SJCRH30 (cell line): Measurements from ENCODE around the gene RGP1. TPM values are rescaled to one million over a fixed set of nuclear protein-coding genes. Genes with fewer than 3 reads are reported as not detected.
A peak's percentile ranks its signal among the peaks of the same experiment; 100 is the strongest.

ENCODE experiments used
- DNase-seq, 2 experiments: peaks; one replicate each; pipeline ENCODE4 v3.0.0-alpha.2; 2015 to 2020
- H3K27ac ChIP-seq: fragments of 250-450 bp; sonication (Bioruptor Pico); 2 replicates; pipeline ENCODE4 v1.5.1; 2020; ENCODE audit warnings: mild to moderate bottlenecking, moderate library complexity
- H3K27me3 ChIP-seq: fragments of 250-450 bp; sonication (Bioruptor Pico); 2 replicates; pipeline ENCODE4 v1.5.1; 2020; ENCODE audit warnings: mild to moderate bottlenecking, moderate library complexity
- H3K36me3 ChIP-seq: fragments of 250-450 bp; sonication (Bioruptor Pico); 2 replicates; pipeline ENCODE4 v1.5.1; 2020; ENCODE audit warnings: mild to moderate bottlenecking, moderate library complexity
- H3K4me1 ChIP-seq: fragments of 250-450 bp; sonication (Bioruptor Pico); 2 replicates; pipeline ENCODE4 v1.5.1; 2020; ENCODE audit warnings: mild to moderate bottlenecking, moderate library complexity
- H3K4me3 ChIP-seq: fragments of 250-450 bp; sonication (Bioruptor Pico); 2 replicates; pipeline ENCODE4 v1.5.1; 2020; ENCODE audit warnings: mild to moderate bottlenecking, moderate library complexity
- H3K9me3 ChIP-seq: fragments of 250-450 bp; sonication (Bioruptor Pico); replicated peaks from 2 replicates; pipeline ENCODE4 v1.5.1; 2020; ENCODE audit warnings: mild to moderate bottlenecking, moderate library complexity
- total RNA-seq: library from RNA; depleted of rRNA; stranded (reverse); fragments of >200 nt; shearing (Covaris generic); gene quantifications from 2 replicates; pipeline ENCODE4 v1.2.3, GENCODE V29; 2014

RGP1 gene
- total RNA-seq, 1 experiment from 2014 or later: 16.3 TPM

- peak; percentile 52 to 70 for DNase-seq
Observed at GRCh38 chr9:35729700-35730485, 19.2 kb upstream of the RGP1 start.

DNA sequence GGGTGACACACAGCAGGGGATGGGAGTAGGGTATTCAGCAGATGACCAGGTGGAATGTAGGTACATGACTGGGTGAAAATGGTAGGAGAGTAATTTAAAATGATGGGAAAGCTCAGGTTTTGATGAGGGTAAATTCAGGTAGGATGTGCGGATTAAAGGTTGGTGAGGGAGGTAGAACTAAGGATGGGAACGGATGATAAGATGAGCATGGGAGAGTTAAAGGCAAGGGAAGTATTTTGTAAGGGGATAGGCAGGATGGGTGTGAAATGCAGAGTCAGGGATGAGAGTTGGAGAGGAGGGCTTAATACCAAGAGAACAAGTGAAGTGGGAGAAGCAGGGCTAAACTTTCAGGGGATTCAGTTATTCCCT is 18.6 kb upstream of the RGP1 start:
- Histone ChIP-seq H3K27me3 (no peaks in the 10 kb centered on the region), H3K4me1 (peaks cover 25% of the 10 kb centered on the region), H3K27ac (no peak overlapping the region), H3K4me3 (no peak overlapping the region), H3K9me3 (no peaks in the 10 kb centered on the region), H3K36me3 (peaks cover 15% of the 10 kb centered on the region)
- DNase-seq: no peak

More at GRCh38 chr9:35729700-35730485, 19.2 kb upstream of the RGP1 start:
- H3K9me3 ChIP-seq: no peaks in the 10 kb centered on the region
- peaks cover 25% of the 10 kb centered on the region for H3K4me1 ChIP-seq
- H3K4me3 ChIP-seq: no peak overlapping the region
- H3K27me3 ChIP-seq: no peaks in the 10 kb centered on the region
- peaks cover 15% of the 10 kb centered on the region for H3K36me3 ChIP-seq
- no peak overlapping the region for H3K27ac ChIP-seq

GRCh38 chr9:35731415-35732184 is 17.5 kb upstream of the RGP1 start:
- Histone ChIP-seq H3K27me3 (no peaks in the 10 kb centered on the region), H3K4me1 (peaks cover 25% of the 10 kb centered on the region), H3K9me3 (no peaks in the 10 kb centered on the region), H3K36me3 (peaks cover 25% of the 10 kb centered on the region), H3K4me3 (peak overlapping the region; percentile 68), H3K27ac (peak overlapping the region; percentile 38)
- peak; percentile 34 to 40 for DNase-seq

- peak; percentile 97 to 98 for DNase-seq
- Histone ChIP-seq H3K9me3 (no peaks in the 10 kb centered on the region), H3K27ac (peak within 1 kb of the TSS; percentile 38), H3K36me3 (peaks cover 31% of the 10 kb centered on the region), H3K4me1 (peaks cover 25% of the 10 kb centered on the region), H3K27me3 (no peaks in the 10 kb centered on the region), H3K4me3 (peak within 1 kb of the TSS; percentile 68)
Observed at GRCh38 chr9:35732185-35732799, 16.8 kb upstream of the RGP1 start, which contains the start of the genes CREB3 and TLN1. Gene CREB3 (plus strand): TSS chr9:35732666. CDS start chr9:35732773, 107 bp downstream. Gene TLN1 (minus strand): TSS chr9:35732195. CDS start chr9:35725694, 6,501 bp downstream.

- peaks cover 36% of the 10 kb centered on the region for H3K36me3 ChIP-seq
- DNase-seq: peak; percentile 43 to 66
- H3K27ac ChIP-seq: peak overlapping the region; percentile 38
- H3K27me3 ChIP-seq: no peaks in the 10 kb centered on the region
- peaks cover 32% of the 10 kb centered on the region for H3K4me1 ChIP-seq
- H3K4me3 ChIP-seq: peak overlapping the region; percentile 68
- H3K9me3 ChIP-seq: no peaks in the 10 kb centered on the region
Observed at GRCh38 chr9:35732800-35733541, 16.1 kb upstream of the RGP1 start.

DNA sequence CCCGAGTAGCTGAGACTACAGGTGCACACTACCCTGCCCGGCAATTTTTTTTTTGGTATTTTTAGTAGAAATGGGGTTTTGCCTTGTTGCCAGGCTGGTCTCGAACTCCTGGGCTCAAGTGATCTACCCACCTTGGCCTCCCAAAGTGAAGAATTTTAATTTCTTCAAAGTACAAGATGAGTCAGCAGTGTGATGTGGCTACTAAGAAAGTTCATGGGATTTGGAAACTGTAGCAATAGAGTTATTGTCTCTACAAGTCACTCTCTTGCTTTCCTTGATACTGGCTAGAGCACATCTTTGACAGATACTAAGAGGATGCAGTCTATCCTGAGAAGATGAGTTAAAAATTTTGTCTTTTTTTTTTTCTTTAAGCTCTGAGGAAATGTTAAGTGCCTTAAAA is 15.0 kb upstream of the RGP1 start:
- no peak for DNase-seq
- H3K27me3 ChIP-seq: no peaks in the 10 kb centered on the region
- no peaks in the 10 kb centered on the region for H3K9me3 ChIP-seq
- H3K36me3 ChIP-seq: peaks cover 39% of the 10 kb centered on the region
- no peak overlapping the region for H3K4me3 ChIP-seq
- peaks cover 35% of the 10 kb centered on the region for H3K4me1 ChIP-seq
- no peak overlapping the region for H3K27ac ChIP-seq

- DNase-seq: peak; percentile 72 to 80
- H3K9me3 ChIP-seq: no peaks in the 10 kb centered on the region
- no peaks in the 10 kb centered on the region for H3K27me3 ChIP-seq
- no peak overlapping the region for H3K27ac ChIP-seq
- H3K4me1 ChIP-seq: peaks cover 21% of the 10 kb centered on the region
- peaks cover 58% of the 10 kb centered on the region for H3K36me3 ChIP-seq
- H3K4me3 ChIP-seq: no peak overlapping the region
Observed at GRCh38 chr9:35736201-35736633, 12.9 kb upstream of the RGP1 start.

- Histone ChIP-seq H3K4me1 (peaks cover 21% of the 10 kb centered on the region), H3K9me3 (no peaks in the 10 kb centered on the region), H3K27me3 (no peaks in the 10 kb centered on the region), H3K36me3 (peaks cover 61% of the 10 kb centered on the region), H3K27ac (no peak overlapping the region), H3K4me3 (no peak overlapping the region)
- DNase-seq: no peak
Observed at GRCh38 chr9:35737143-35737542, 11.9 kb upstream of the RGP1 start.

- peak; percentile 74 to 81 for DNase-seq
- Histone ChIP-seq H3K36me3 (peaks cover 68% of the 10 kb centered on the region), H3K27ac (peak overlapping the region; percentile 54), H3K4me3 (no peak overlapping the region), H3K9me3 (no peaks in the 10 kb centered on the region), H3K4me1 (peaks cover 20% of the 10 kb centered on the region), H3K27me3 (no peaks in the 10 kb centered on the region)
Observed at GRCh38 chr9:35738186-35738585, 10.9 kb upstream of the RGP1 start.

DNA sequence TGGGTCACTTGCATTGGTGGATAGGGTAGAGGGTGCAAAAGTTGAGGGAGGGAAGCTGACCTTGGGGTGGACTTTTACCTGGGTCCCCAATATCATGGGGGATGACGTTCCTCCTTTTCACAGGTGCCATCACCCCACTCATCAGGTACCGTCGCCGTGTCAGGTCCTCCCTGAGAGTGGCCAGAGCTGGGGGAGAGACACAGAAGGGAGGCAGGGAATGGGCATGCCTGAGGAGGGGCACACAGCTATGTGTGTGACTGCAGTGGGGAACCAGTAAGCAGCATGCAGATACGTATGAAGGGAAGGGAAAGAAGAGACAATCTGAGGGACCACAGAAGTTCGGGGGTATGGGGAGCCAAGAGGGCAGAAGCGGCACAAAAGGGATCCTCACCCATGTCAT is 10.2 kb upstream of the RGP1 start:
- Histone ChIP-seq H3K4me1 (peaks cover 13% of the 10 kb centered on the region), H3K36me3 (peaks cover 73% of the 10 kb centered on the region), H3K4me3 (no peak overlapping the region), H3K9me3 (no peaks in the 10 kb centered on the region), H3K27me3 (no peaks in the 10 kb centered on the region), H3K27ac (peak overlapping the region; percentile 54; the same call in 1 of the 2 replicates)
- DNase-seq: no peak

DNA sequence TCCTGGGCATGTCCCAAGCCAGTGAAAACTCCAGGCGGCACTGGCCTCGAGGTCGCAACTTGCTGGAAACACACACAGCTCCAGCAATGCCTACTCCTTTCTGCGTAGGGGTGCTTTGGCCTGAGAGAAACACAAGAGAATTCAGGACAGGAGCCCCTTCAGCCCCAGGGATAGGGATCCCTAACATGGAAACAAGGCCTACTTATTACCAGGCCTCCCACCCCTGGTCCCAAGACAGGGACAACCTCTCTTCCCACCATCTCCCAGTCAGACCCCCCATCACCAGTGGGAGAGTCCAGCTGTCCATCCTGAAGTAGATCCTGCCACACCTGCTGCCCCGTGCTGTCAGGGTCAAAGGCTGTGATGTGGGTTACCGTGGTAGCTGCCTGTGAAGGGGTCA is 8.8 kb upstream of the RGP1 start:
- no peak for DNase-seq
- H3K4me1 ChIP-seq: peaks cover 13% of the 10 kb centered on the region
- no peaks in the 10 kb centered on the region for H3K9me3 ChIP-seq
- no peak overlapping the region for H3K27ac ChIP-seq
- no peaks in the 10 kb centered on the region for H3K27me3 ChIP-seq
- no peak overlapping the region for H3K4me3 ChIP-seq
- H3K36me3 ChIP-seq: peaks cover 71% of the 10 kb centered on the region

- no peak for DNase-seq
- Histone ChIP-seq H3K4me3 (no peak overlapping the region), H3K27ac (no peak overlapping the region), H3K9me3 (no peaks in the 10 kb centered on the region), H3K27me3 (no peaks in the 10 kb centered on the region), H3K4me1 (peaks cover 14% of the 10 kb centered on the region), H3K36me3 (peaks cover 56% of the 10 kb centered on the region)
Observed at GRCh38 chr9:35741740-35742139, 7.3 kb upstream of the RGP1 start.

- no peak for DNase-seq
- H3K27me3 ChIP-seq: no peaks in the 10 kb centered on the region
- H3K9me3 ChIP-seq: no peaks in the 10 kb centered on the region
- peaks cover 45% of the 10 kb centered on the region for H3K36me3 ChIP-seq
- H3K27ac ChIP-seq: no peak overlapping the region
- H3K4me1 ChIP-seq: peaks cover 13% of the 10 kb centered on the region
- H3K4me3 ChIP-seq: no peak overlapping the region
Observed at GRCh38 chr9:35743452-35743851, 5.6 kb upstream of the RGP1 start.

- Histone ChIP-seq H3K27ac (no peak overlapping the region), H3K27me3 (no peaks in the 10 kb centered on the region), H3K4me3 (no peak overlapping the region), H3K9me3 (no peaks in the 10 kb centered on the region), H3K4me1 (peaks cover 9% of the 10 kb centered on the region; the same call in 1 of the 2 replicates), H3K36me3 (peaks cover 42% of the 10 kb centered on the region)
- DNase-seq: no peak
Observed at GRCh38 chr9:35743880-35744518, 5.1 kb upstream of the RGP1 start.
